ENCODE results near the gene SCN3B.

GRCh38 chr11:123585706-123586105 is 68.7 kb downstream of the SCN3B start:
- TF ChIP-seq EZH2 (IDR thresholded peaks at IDR 0.05; ENCODE audit: borderline replicate concordance, low read length) (no peak), CTCF (IDR thresholded peaks at IDR 0.05; ENCODE audit: low read length) (no peak)

Data from OCI-LY1 (cell line).